ENCODE measurements around the gene PIGH. TPM values are rescaled to one million over a fixed set of nuclear protein-coding genes. Genes with fewer than 3 reads are reported as not detected.
A peak's percentile ranks its signal among the peaks of the same experiment; 100 is the strongest.
"Not testable (repeated sequence)": the region's sequence is repeated elsewhere in the genome, so short reads cannot be mapped to it uniquely, and the experiment has no call there.

PIGH gene
- total RNA-seq, 4 donors from 2014 or later, result 43.0 to 103 (median 63.1) TPM

DNA sequence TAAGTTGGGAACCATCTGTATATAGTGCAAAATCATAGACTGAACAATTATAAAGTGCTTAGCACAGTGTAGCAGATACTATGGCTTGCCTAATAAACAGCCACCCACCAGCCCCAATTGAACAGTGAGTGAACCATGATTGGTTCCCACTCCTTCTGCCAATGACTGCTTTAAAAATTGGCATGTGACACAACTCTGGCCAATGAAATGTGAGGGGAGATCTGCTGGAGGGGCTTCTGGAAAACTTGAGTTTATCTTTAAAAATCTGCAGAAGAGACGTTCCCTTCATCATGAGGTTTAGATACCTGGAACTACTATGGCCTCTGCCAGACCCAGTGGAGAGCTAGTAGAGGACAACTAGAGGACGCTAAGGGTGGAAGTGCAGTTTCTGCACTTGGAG, 4.7 kb downstream of the PIGH start:
- intact Hi-C loops (cut with DNase I), result no loop called here
- Histone ChIP-seq H3K4me1 (peaks cover 10 to 20% of the 10 kb centered on the region in 2 donors), H3K27me3 (no peaks in the 10 kb centered on the region), H3K9me3 (no peaks in the 10 kb centered on the region), H3K36me3 (peaks cover 29 to 31% of the 10 kb centered on the region in 2 donors), H3K27ac (no peak overlapping the region), H3K4me3 (replicated peaks in 1 of 3) (no peak overlapping the region)
- WGBS, 2 donors, result 96 to 100% methylated on average over 2 of the region's 2 CpGs
- TF ChIP-seq, protein P1, sequence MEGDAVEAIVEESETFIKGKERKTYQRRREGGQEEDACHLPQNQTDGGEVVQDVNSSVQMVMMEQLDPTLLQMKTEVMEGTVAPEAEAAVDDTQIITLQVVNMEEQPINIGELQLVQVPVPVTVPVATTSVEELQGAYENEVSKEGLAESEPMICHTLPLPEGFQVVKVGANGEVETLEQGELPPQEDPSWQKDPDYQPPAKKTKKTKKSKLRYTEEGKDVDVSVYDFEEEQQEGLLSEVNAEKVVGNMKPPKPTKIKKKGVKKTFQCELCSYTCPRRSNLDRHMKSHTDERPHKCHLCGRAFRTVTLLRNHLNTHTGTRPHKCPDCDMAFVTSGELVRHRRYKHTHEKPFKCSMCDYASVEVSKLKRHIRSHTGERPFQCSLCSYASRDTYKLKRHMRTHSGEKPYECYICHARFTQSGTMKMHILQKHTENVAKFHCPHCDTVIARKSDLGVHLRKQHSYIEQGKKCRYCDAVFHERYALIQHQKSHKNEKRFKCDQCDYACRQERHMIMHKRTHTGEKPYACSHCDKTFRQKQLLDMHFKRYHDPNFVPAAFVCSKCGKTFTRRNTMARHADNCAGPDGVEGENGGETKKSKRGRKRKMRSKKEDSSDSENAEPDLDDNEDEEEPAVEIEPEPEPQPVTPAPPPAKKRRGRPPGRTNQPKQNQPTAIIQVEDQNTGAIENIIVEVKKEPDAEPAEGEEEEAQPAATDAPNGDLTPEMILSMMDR (IDR thresholded peaks at IDR 0.05), result no peak
- TF ChIP-seq POLR2A (IDR thresholded peaks at IDR 0.05), result no peak
- DNase-seq, result no peak

DNA sequence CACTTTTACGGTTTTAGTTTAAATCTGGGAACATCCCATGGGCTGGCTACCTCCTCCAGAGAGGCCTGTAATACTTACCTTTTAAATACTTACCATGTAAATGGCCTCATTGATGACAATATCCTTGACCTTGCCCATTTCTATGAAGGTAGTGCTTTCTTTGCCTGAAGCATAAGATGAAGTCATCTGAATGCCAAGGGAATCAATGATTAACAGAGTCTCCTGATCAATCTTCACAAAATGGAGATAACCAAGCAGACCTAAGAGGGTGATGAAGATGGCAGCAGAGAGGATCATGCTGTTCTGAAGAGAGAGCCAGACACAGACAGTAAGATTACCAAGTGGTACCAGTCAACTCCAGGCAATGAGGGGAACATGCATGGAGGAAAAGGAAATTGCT, 6.4 kb downstream of the PIGH start:
- H3K4me3 ChIP-seq (replicated peaks in 1 of 3); H3K27ac ChIP-seq; H3K27me3 ChIP-seq; intact Hi-C loops (cut with DNase I); DNase-seq; H3K9me3 ChIP-seq: not testable (repeated sequence)
- Histone ChIP-seq H3K4me1 (peaks cover 3 to 13% of the 10 kb centered on the region in 2 donors), H3K36me3 (peaks cover 33 to 45% of the 10 kb centered on the region in 2 donors)
- 0 to 35% methylated on average over 1 of the region's 1 CpG for WGBS, 2 donors

DNA sequence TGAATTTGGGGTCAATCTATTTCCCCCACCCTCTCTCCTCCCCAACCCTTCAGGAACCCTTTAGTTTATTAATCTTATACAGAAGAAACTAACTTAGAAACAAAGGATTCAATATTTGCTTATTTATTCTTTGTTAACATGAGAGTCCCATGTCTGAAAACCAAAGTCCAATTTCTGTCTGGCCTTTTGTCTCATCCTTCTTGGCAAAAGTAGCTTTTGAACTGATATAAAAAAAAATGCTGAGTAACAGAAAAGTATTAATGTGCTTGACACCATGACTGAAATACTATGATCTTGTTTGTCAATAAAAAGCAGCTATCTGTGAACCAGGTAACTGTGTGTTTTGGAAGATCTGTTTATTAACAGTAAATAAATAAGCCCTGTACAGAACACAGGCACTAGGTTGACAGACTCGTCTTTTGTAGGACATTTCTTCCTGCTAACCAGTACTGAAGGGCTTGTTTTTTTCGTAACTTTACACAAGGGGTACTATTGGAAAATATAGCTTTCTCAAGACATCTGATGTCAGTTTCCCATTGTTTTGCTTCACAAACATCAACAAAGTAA, 10.8 kb downstream of the PIGH start:
- Histone ChIP-seq H3K4me1 (no peaks in the 10 kb centered on the region), H3K27ac (no peak overlapping the region), H3K36me3 (peaks cover 56 to 78% of the 10 kb centered on the region in 2 donors), H3K4me3 (replicated peaks in 1 of 3) (no peak overlapping the region), H3K27me3 (no peaks in the 10 kb centered on the region), H3K9me3 (no peaks in the 10 kb centered on the region)
- WGBS, 2 donors, result 49 to 91% methylated on average over 2 of the region's 2 CpGs
- DNase-seq, result no peak
- intact Hi-C loops (cut with DNase I), result no loop called here
- no peak for TF ChIP-seq POLR2A (IDR thresholded peaks at IDR 0.05)
- TF ChIP-seq, protein P1 (IDR thresholded peaks at IDR 0.05), result no peak

DNA sequence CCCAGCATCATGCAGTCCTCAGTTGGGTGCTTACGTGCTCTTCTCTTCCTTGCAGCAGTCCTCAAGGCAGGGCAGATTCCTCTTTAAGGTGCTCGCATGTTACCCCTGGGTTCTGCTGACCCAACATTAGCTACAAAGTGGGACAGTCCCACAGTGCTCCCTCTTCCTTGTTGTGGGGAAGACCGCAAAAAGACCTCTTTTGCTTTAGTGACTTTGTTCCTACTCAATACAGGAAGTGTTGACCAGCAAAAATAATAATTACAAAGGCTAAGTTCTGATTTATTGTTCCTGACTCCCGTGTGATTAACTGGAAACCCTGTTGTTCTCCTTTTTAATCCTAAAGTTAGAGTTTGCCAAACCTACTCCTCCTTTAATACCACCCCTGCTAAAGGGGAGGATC, 13.7 kb downstream of the PIGH start:
- H3K27ac ChIP-seq, result no peak overlapping the region
- no peak for TF ChIP-seq POLR2A (IDR thresholded peaks at IDR 0.05)
- TF ChIP-seq, protein P1 (IDR thresholded peaks at IDR 0.05), result no peak
- DNase-seq, result no peak
- H3K4me1 ChIP-seq, result no peaks in the 10 kb centered on the region
- intact Hi-C loops (cut with DNase I), result no loop called here
- no peak overlapping the region for H3K4me3 ChIP-seq (replicated peaks in 1 of 3)
- no peaks in the 10 kb centered on the region for H3K9me3 ChIP-seq
- H3K27me3 ChIP-seq, result no peaks in the 10 kb centered on the region
- H3K36me3 ChIP-seq, result peaks cover 37 to 83% of the 10 kb centered on the region in 2 donors
- WGBS, 2 donors, result 80 to 81% methylated on average over 4 of the region's 4 CpGs

DNA sequence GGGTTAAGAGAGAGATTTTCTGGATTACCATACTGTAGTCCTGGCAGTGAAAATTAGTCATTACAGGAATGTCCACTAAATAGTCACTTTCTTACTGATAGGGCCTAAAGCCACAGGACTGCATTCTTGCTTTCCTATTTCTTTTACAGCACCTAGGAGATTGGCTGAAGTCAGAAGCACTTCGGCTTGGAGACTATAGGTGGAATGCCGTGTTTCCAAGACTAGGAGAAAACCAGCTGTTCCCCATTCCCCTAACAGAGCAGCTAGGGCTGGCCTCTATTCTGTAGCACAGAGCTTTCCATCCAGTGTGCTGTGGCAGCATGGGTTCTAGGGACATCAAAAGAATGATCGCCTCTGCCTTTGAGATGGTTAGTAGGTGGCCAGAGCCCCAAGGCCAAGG, 15.1 kb downstream of the PIGH start:
- no peak overlapping the region for H3K4me3 ChIP-seq (replicated peaks in 1 of 3)
- H3K4me1 ChIP-seq, result no peaks in the 10 kb centered on the region
- H3K27ac ChIP-seq, result peak overlapping the region in 1 of 3 donors; percentile 41
- WGBS, 2 donors, result 91 to 95% methylated on average over 3 of the region's 3 CpGs
- peaks cover 40 to 86% of the 10 kb centered on the region in 2 donors for H3K36me3 ChIP-seq
- no peaks in the 10 kb centered on the region for H3K27me3 ChIP-seq
- H3K9me3 ChIP-seq, result no peaks in the 10 kb centered on the region
- TF ChIP-seq, protein P1 (IDR thresholded peaks at IDR 0.05), result no peak
- TF ChIP-seq POLR2A (IDR thresholded peaks at IDR 0.05), result no peak
- intact Hi-C loops (cut with DNase I), result loop anchor here (5.0 kb wide), 1 partner anchor 87 kb away; the partner anchor contains the start of gene VTI1B
- DNase-seq, result no peak

Data from thyroid gland (tissue), 4 donors.